H9 (cell line): ENCODE results near the gene EXOC8. TPM values are rescaled to one million over a fixed set of nuclear protein-coding genes. Genes with fewer than 3 reads are reported as not detected.

ENCODE experiments used
- DNase-seq: peaks from one replicate; pipeline ENCODE4 v3.0.0-alpha.2; 2017
- H2AFZ ChIP-seq: one replicate; pipeline ENCODE4 v1.6.1; 2013; ENCODE audit warnings: mild to moderate bottlenecking, low read length, control low read depth, moderate library complexity
- H2AK5ac ChIP-seq: 2 replicates; pipeline ENCODE4 v1.6.1; 2013; ENCODE audit warnings: low read length, control low read depth, mixed read lengths; ENCODE audit not compliant: insufficient read length
- H2BK120ac ChIP-seq: one replicate; pipeline ENCODE4 v1.6.1; 2013; ENCODE audit warnings: low read depth, mild to moderate bottlenecking, low read length, control low read depth, inconsistent platforms; ENCODE audit not compliant: poor library complexity, severe bottlenecking
- H2BK12ac ChIP-seq: 2 replicates; pipeline ENCODE4 v1.6.1; 2013; ENCODE audit warnings: low read length, control low read depth, mixed read lengths, low read depth; ENCODE audit not compliant: insufficient read length
- H2BK15ac ChIP-seq: 2 replicates; pipeline ENCODE4 v1.6.1; 2013; ENCODE audit warnings: low read depth, low read length, control low read depth
- H2BK20ac ChIP-seq: one replicate; pipeline ENCODE4 v1.6.1; 2013; ENCODE audit warnings: low read depth, mild to moderate bottlenecking, low read length, control low read depth, inconsistent platforms; ENCODE audit not compliant: poor library complexity, severe bottlenecking
- H2BK5ac ChIP-seq: 2 replicates; pipeline ENCODE4 v1.6.1; 2013; ENCODE audit warnings: low read length, control low read depth, mixed read lengths; ENCODE audit not compliant: insufficient read length
- H3K14ac ChIP-seq: 2 replicates; pipeline ENCODE4 v1.6.1; 2013; ENCODE audit warnings: low read length, control low read depth; ENCODE audit not compliant: insufficient read depth
- H3K18ac ChIP-seq: 2 replicates; pipeline ENCODE4 v1.6.1; 2013; ENCODE audit warnings: low read depth, mild to moderate bottlenecking, mixed read lengths, low read length, control low read depth; ENCODE audit not compliant: insufficient read length
- H3K23ac ChIP-seq: 2 replicates; pipeline ENCODE4 v1.6.1; 2013; ENCODE audit warnings: low read length, control low read depth, mixed read lengths, low read depth; ENCODE audit not compliant: insufficient read length
- H3K23me2 ChIP-seq: 2 replicates; pipeline ENCODE4 v1.6.1; 2013; ENCODE audit warnings: low read depth, mild to moderate bottlenecking, mixed read lengths, low read length, control low read depth; ENCODE audit not compliant: insufficient read length, poor library complexity, severe bottlenecking
- H3K27ac ChIP-seq: 2 replicates; pipeline ENCODE4 v1.5.1; 2013; ENCODE audit warnings: low read length, control low read depth, mixed read lengths, low read depth; ENCODE audit not compliant: insufficient read length
- H3K27me3 ChIP-seq: 2 replicates; pipeline ENCODE4 v1.6.1; 2013; ENCODE audit warnings: low read length, control low read depth, inconsistent platforms; ENCODE audit not compliant: insufficient read depth
- H3K4ac ChIP-seq: 2 replicates; pipeline ENCODE4 v1.6.1; 2013; ENCODE audit warnings: low read depth, mild to moderate bottlenecking, control low read depth, inconsistent platforms, low read length, moderate library complexity
- H3K4me1 ChIP-seq: 2 replicates; pipeline ENCODE4 v1.6.1; 2013; ENCODE audit warnings: low read length, control low read depth, inconsistent platforms; ENCODE audit not compliant: insufficient read depth
- H3K4me2 ChIP-seq: 2 replicates; pipeline ENCODE4 v1.6.1; 2013; ENCODE audit warnings: low read length, control low read depth, mixed read lengths; ENCODE audit not compliant: insufficient read length, insufficient read depth
- H3K56ac ChIP-seq: 2 replicates; pipeline ENCODE4 v1.6.1; 2013; ENCODE audit warnings: low read depth, mild to moderate bottlenecking, mixed read lengths, low read length, control low read depth; ENCODE audit not compliant: insufficient read length
- H3K79me1 ChIP-seq: 2 replicates; pipeline ENCODE4 v1.6.1; 2013; ENCODE audit warnings: low read depth, mild to moderate bottlenecking, moderate library complexity, low read length, control low read depth, inconsistent platforms; ENCODE audit not compliant: insufficient read depth, poor library complexity, severe bottlenecking
- H3K79me2 ChIP-seq: 2 replicates; pipeline ENCODE4 v1.6.1; 2013; ENCODE audit warnings: low read length, control low read depth, inconsistent platforms; ENCODE audit not compliant: insufficient read depth
- H3K9ac ChIP-seq: 2 replicates; pipeline ENCODE4 v1.6.1; 2013; ENCODE audit warnings: low read length, control low read depth, mixed read lengths; ENCODE audit not compliant: insufficient read length; ENCODE audit errors: extremely low read depth
- H3K9me3 ChIP-seq: one replicate; pipeline ENCODE4 v1.6.1; 2013; ENCODE audit warnings: low read depth, low read length, inconsistent platforms; ENCODE audit not compliant: control insufficient read depth
- H3T11ph ChIP-seq: one replicate; pipeline ENCODE4 v1.6.1; 2013; ENCODE audit warnings: mild to moderate bottlenecking, low read length, control low read depth, inconsistent platforms
- H4K20me1 ChIP-seq: one replicate; pipeline ENCODE4 v1.6.1; 2013; ENCODE audit not compliant: control insufficient read depth, insufficient read length, insufficient read depth
- H4K5ac ChIP-seq: 2 replicates; pipeline ENCODE4 v1.6.1; 2013; ENCODE audit warnings: low read depth, mild to moderate bottlenecking, mixed read lengths, low read length, control low read depth; ENCODE audit not compliant: insufficient read length
- H4K8ac ChIP-seq: replicated peaks from 2 replicates; pipeline ENCODE4 v1.6.1; 2013; ENCODE audit warnings: low read length, control low read depth, mixed read lengths, low read depth; ENCODE audit not compliant: insufficient read length
- H4K91ac ChIP-seq: 2 replicates; pipeline ENCODE4 v1.6.1; 2013; ENCODE audit warnings: low read depth, mild to moderate bottlenecking, moderate library complexity, mixed read lengths, low read length, control low read depth; ENCODE audit not compliant: insufficient read length
- H3K27ac Mint-ChIP-seq, 3 experiments: 2 replicates in 2 of 3; 3 replicates in 1 of 3; pipeline ENCODE4 v1.8.0; 2020 to 2021; ENCODE audit warnings: mixed read lengths in 3 of 3, mild to moderate bottlenecking in 1 of 3, moderate library complexity in 1 of 3
- H3K27me3 Mint-ChIP-seq: 2 replicates; pipeline ENCODE4 v1.8.0; 2021; ENCODE audit warnings: low read depth, mild to moderate bottlenecking, moderate library complexity, mixed read lengths
- H3K36me3 Mint-ChIP-seq, 3 experiments: 2 replicates in 2 of 3; 3 replicates in 1 of 3; pipeline ENCODE4 v1.8.0; 2020 to 2021; ENCODE audit warnings: low read depth in 3 of 3, mixed read lengths in 3 of 3; ENCODE audit not compliant: insufficient read depth in 1 of 3
- H3K4me1 Mint-ChIP-seq, 2 experiments: 2 replicates each; pipeline ENCODE4 v1.8.0; 2020; ENCODE audit warnings: mixed read lengths in 2 of 2
- H3K4me3 Mint-ChIP-seq, 2 experiments: 2 replicates in 1 of 2; 3 replicates in 1 of 2; pipeline ENCODE4 v1.8.0; 2020 to 2021; ENCODE audit warnings: mild to moderate bottlenecking in 2 of 2, mixed read lengths in 2 of 2, moderate library complexity in 1 of 2
- H3K9me3 Mint-ChIP-seq, 2 experiments: 2 replicates in 1 of 2; 3 replicates in 1 of 2; pipeline ENCODE4 v1.8.0; 2020; ENCODE audit warnings: mild to moderate bottlenecking in 2 of 2, mixed read lengths in 2 of 2, moderate library complexity in 1 of 2
- CTCF ChIP-seq: fragments of 200-600 bp; sonication (generic); conservative IDR thresholded peaks from 3 replicates; pipeline ENCODE4 v1.8.0; 2021; ENCODE audit warnings: antibody characterized with exemption, mild to moderate bottlenecking
- WGBS: extraction: QIAGEN DNeasy Blood & Tissue Kit; methylation state at CpG from one replicate; pipeline ENCODE4 v1.1.7; 2013; ENCODE audit warnings: missing lambda C conversion rate, low lambda C conversion rate, mixed read lengths; ENCODE audit not compliant: insufficient read length; ENCODE audit errors: extremely low coverage; 5-methylcytosine and 5-hydroxymethylcytosine counted together
- total RNA-seq: library from RNA; stranded (reverse); gene quantifications from 2 replicates; pipeline ENCODE4 v1.2.1, GENCODE V29; 2021

EXOC8 gene
- total RNA-seq, 1 experiment from 2014 or later, result 10.8 TPM

DNA sequence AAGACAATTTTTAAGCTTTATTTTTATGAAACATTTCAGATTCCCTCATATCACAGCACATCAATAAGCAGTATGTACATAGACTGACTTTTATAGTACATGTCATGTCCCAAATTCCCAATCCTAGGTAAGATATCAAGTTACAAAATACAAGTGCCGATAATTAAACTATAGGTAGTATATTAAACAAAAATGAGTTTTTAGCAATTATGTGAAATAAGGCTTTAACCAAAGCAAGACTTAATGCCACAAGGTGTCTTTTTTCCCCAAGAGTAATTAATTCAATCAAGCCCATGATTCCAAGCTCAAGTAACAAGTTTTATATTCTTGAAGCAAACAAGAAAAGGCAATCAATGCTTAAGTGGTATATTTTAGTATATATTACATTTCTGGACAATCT lies 4.9 kb downstream of the EXOC8 start:
- peaks cover 29 to 34% of the 10 kb centered on the region in 2 experiments for H3K4me1 Mint-ChIP-seq
- Histone ChIP-seq H3K4me1 (peaks cover 8% of the 10 kb centered on the region; the same call in 1 of the 2 replicates), H3K9ac (no peak overlapping the region), H2BK12ac (no peak overlapping the region), H4K91ac (no peak overlapping the region), H3K4me2 (no peak overlapping the region), H3K27ac (no peak overlapping the region), H3K27me3 (no peaks in the 10 kb centered on the region), H3K14ac (no peak overlapping the region), H2BK15ac (no peak overlapping the region), H2AK5ac (no peak overlapping the region), H2BK120ac (no peak overlapping the region), H4K20me1 (no peaks in the 10 kb centered on the region), H3K23me2 (peaks cover 10% of the 10 kb centered on the region), H2AFZ (no peak overlapping the region), H2BK20ac (no peak overlapping the region), H3K23ac (no peak overlapping the region), H3K56ac (no peak overlapping the region), H3K79me1 (no peaks in the 10 kb centered on the region), H3K4ac (no peak overlapping the region), H2BK5ac (no peak overlapping the region), H3K79me2 (peaks cover 12% of the 10 kb centered on the region; the same call in 1 of the 2 replicates), H3K9me3 (no peaks in the 10 kb centered on the region), H4K5ac (no peak overlapping the region), H3T11ph (no peak overlapping the region), H4K8ac (no peak overlapping the region), H3K18ac (no peak overlapping the region)
- H3K27ac Mint-ChIP-seq, result no peak overlapping the region
- H3K4me3 Mint-ChIP-seq, result no peak overlapping the region
- peaks cover 2 to 8% (median 3%) of the 10 kb centered on the region in 3 experiments; a peak in 6 of 7 replicates for H3K36me3 Mint-ChIP-seq
- DNase-seq, result no peak
- peaks cover 1% of the 10 kb centered on the region; the same call in 1 of the 2 replicates for H3K27me3 Mint-ChIP-seq
- H3K9me3 Mint-ChIP-seq, result peaks cover 1 to 3% of the 10 kb centered on the region in 2 experiments; a peak in 2 of 5 replicates
- WGBS, result no CpG with 5 or more reads among the region's 1 CpG
- no peak for TF ChIP-seq CTCF
